MCF 10A (cell line): ENCODE results near the gene BRD7. TPM values are rescaled to one million over a fixed set of nuclear protein-coding genes. Genes with fewer than 3 reads are reported as not detected.

ENCODE experiments used
- BruUV-seq: library from RNA; stranded (reverse); fragments of 400-500 nt; replicated peaks from 2 replicates; lab custom pipeline; 2021; lab: Mats Ljungman, UMichigan
- CTCF ChIA-PET: fragments of 300-600 bp; sonication (Branson Sonifier 250); formaldehyde crosslinking; extraction: SDS; loops from one replicate; lab custom pipeline; 2021; ENCODE audit warnings: antibody characterized with exemption, inconsistent platforms; lab: Yijun Ruan, JAX
- POLR2A ChIA-PET: fragments of 300-600, 350-650 bp; sonication (Branson Sonifier 250); formaldehyde crosslinking; extraction: SDS; loops from one replicate; lab custom pipeline; 2020; ENCODE audit warnings: antibody characterized with exemption, inconsistent platforms; lab: Yijun Ruan, JAX
- DNase-seq: peaks from one replicate; pipeline ENCODE4 v3.0.0-alpha.2; 2018; ENCODE audit not compliant: unreplicated experiment
- H3K27ac Mint-ChIP-seq: one replicate; pipeline ENCODE4 v1.8.0; 2022; ENCODE audit warnings: mild to moderate bottlenecking, low read depth, mixed read lengths; ENCODE audit not compliant: unreplicated experiment
- H3K27me3 Mint-ChIP-seq: one replicate; pipeline ENCODE4 v1.8.0; 2022; ENCODE audit warnings: mixed read lengths; ENCODE audit not compliant: insufficient read depth, unreplicated experiment
- H3K36me3 Mint-ChIP-seq: one replicate; pipeline ENCODE4 v1.8.0; 2022; ENCODE audit warnings: mild to moderate bottlenecking, moderate library complexity, mixed read lengths; ENCODE audit not compliant: insufficient read depth, unreplicated experiment
- H3K4me1 Mint-ChIP-seq: one replicate; pipeline ENCODE4 v1.8.0; 2022; ENCODE audit warnings: mixed read lengths; ENCODE audit not compliant: insufficient read depth, unreplicated experiment
- H3K4me3 Mint-ChIP-seq: one replicate; pipeline ENCODE4 v1.8.0; 2022; ENCODE audit warnings: mild to moderate bottlenecking, moderate library complexity, mixed read lengths; ENCODE audit not compliant: unreplicated experiment
- H3K9me3 Mint-ChIP-seq: one replicate; pipeline ENCODE4 v1.8.0; 2022; ENCODE audit warnings: mixed read lengths; ENCODE audit not compliant: unreplicated experiment
- CTCF ChIP-seq: fragments of 200-600 bp; IDR thresholded peaks from one replicate; pipeline ENCODE4 v1.8.0; 2022; ENCODE audit warnings: antibody characterized with exemption, mild to moderate bottlenecking; ENCODE audit not compliant: unreplicated experiment
- intact Hi-C: fragments of 100-400 bp; cut with micrococcal nuclease; formaldehyde crosslinking; loops from 2 replicates; pipeline ENCODE4 v1.14.1; 2022
- microRNA-seq: library from miRNA; unstranded; fragments of <30 nt; microRNA quantifications from one replicate; pipeline ENCODE4 v1.2.0, GENCODE V29; 2022
- total RNA-seq: library from RNA; stranded (reverse); gene quantifications from 2 replicates; pipeline ENCODE4 v1.2.3, GENCODE V29; 2022

The BRD7 gene
- total RNA-seq, 1 experiment from 2014 or later = 75.9 TPM

GRCh38 chr16:50266337-50267091 is 102.3 kb downstream of the BRD7 start, which contains the start of gene ADCY7:
ADCY7 (plus strand) TSS chr16:50266551; CDS start chr16:50288180, 21,629 bp downstream.
- H3K4me3 Mint-ChIP-seq = peak within 1 kb of the TSS; percentile 28
- intact Hi-C loops = no loop called here
- ChIA-PET POLR2A (interaction anchor here (0.6 kb wide), 1 partner anchor 303 kb away, joined by 3 read pairs; no protein-coding TSS in a partner anchor), CTCF (interaction anchor here (0.6 kb wide), 1 partner anchor 64 kb away, joined by 3 read pairs; no protein-coding TSS in a partner anchor)
- no peaks in the 10 kb centered on the region for H3K4me1 Mint-ChIP-seq
- H3K27me3 Mint-ChIP-seq = no peaks in the 10 kb centered on the region
- H3K9me3 Mint-ChIP-seq = no peaks in the 10 kb centered on the region
- no peak for TF ChIP-seq CTCF
- BruUV-seq = no TSS peak
- peak within 1 kb of the TSS; percentile 23 for H3K27ac Mint-ChIP-seq
- peak; percentile 62 for DNase-seq
- H3K36me3 Mint-ChIP-seq = no peaks in the 10 kb centered on the region

Small RNAs within 50 kb of the gene (microRNA-seq; reads per million reads assigned to microRNA genes)
- gene MIR6771 = not detected

Other genes with a start within 250 kb of the BRD7 start
- 11.5 and 12.1 TPM in 2 replicates for gene TENT4B, start 215.7 kb downstream of the BRD7 start, total RNA-seq
- gene ADCY7, start 102.4 kb downstream of the BRD7 start, total RNA-seq = 32.9 and 61.5 TPM in 2 replicates
- 0.07 and 0.29 TPM in 2 replicates for gene NKD1, start 179.4 kb upstream of the BRD7 start, total RNA-seq